Trophoblast cell (in vitro differentiated cells and primary cell): ENCODE data around the gene DAB1.

Experiments
- DNase-seq, 2 donors: peaks; one replicate each; pipeline ENCODE4 v3.0.0-alpha.2; 2016
- H2AFZ ChIP-seq: 2 replicates; pipeline ENCODE4 v1.6.1; 2013; ENCODE audit warnings: low read length, moderate library complexity, mild to moderate bottlenecking; ENCODE audit not compliant: insufficient read depth, poor library complexity
- H2AK5ac ChIP-seq: 2 replicates; pipeline ENCODE4 v1.6.1; 2013; ENCODE audit warnings: mild to moderate bottlenecking, low read length
- H2BK120ac ChIP-seq: 2 replicates; pipeline ENCODE4 v1.6.1; 2013; ENCODE audit warnings: low read length, mild to moderate bottlenecking, moderate library complexity; ENCODE audit not compliant: insufficient read depth, poor library complexity
- H2BK12ac ChIP-seq: 2 replicates; pipeline ENCODE4 v1.6.1; 2013; ENCODE audit warnings: mild to moderate bottlenecking, low read length, moderate library complexity
- H2BK5ac ChIP-seq: 2 replicates; pipeline ENCODE4 v1.6.1; 2013; ENCODE audit warnings: low read length, low read depth, moderate library complexity, mild to moderate bottlenecking; ENCODE audit not compliant: poor library complexity
- H3K14ac ChIP-seq: 2 replicates; pipeline ENCODE4 v1.6.1; 2013; ENCODE audit warnings: mild to moderate bottlenecking, low read length
- H3K18ac ChIP-seq: 2 replicates; pipeline ENCODE4 v1.6.1; 2013; ENCODE audit warnings: mild to moderate bottlenecking, low read length
- H3K23ac ChIP-seq: 2 replicates; pipeline ENCODE4 v1.6.1; 2013; ENCODE audit warnings: low read length
- H3K27ac ChIP-seq: 2 replicates; pipeline ENCODE4 v1.5.1; 2013; ENCODE audit warnings: low read depth, mild to moderate bottlenecking, inconsistent platforms, low read length, moderate library complexity
- H3K27me3 ChIP-seq: 2 replicates; pipeline ENCODE4 v1.6.1; 2013; ENCODE audit warnings: inconsistent platforms, mild to moderate bottlenecking, low read length, moderate library complexity; ENCODE audit not compliant: insufficient read depth
- H3K36me3 ChIP-seq, 2 experiments: 1 replicate in 1 of 2; 2 replicates in 1 of 2; pipeline ENCODE4 v1.6.1; 2013; ENCODE audit warnings: low read length in 2 of 2, mild to moderate bottlenecking in 2 of 2, moderate library complexity in 1 of 2; ENCODE audit not compliant: insufficient read depth in 2 of 2, control insufficient read depth in 1 of 2
- H3K4ac ChIP-seq: 2 replicates; pipeline ENCODE4 v1.6.1; 2013; ENCODE audit warnings: low read depth, mild to moderate bottlenecking, low read length, moderate library complexity
- H3K4me1 ChIP-seq, 2 experiments: 1 replicate in 1 of 2; 2 replicates in 1 of 2; pipeline ENCODE4 v1.6.1; 2013; ENCODE audit warnings: low read length in 2 of 2, mild to moderate bottlenecking in 2 of 2, moderate library complexity in 1 of 2; ENCODE audit not compliant: insufficient read depth in 2 of 2, control insufficient read depth in 1 of 2
- H3K4me2 ChIP-seq: 2 replicates; pipeline ENCODE4 v1.6.1; 2013; ENCODE audit warnings: inconsistent platforms, mild to moderate bottlenecking, low read length, moderate library complexity
- H3K4me3 ChIP-seq: 2 replicates; pipeline ENCODE4 v1.5.1; 2013; ENCODE audit warnings: mild to moderate bottlenecking, low read depth, low read length, inconsistent platforms
- H3K79me1 ChIP-seq: one replicate; pipeline ENCODE4 v1.6.1; 2013; ENCODE audit warnings: low read length
- H3K79me2 ChIP-seq: 2 replicates; pipeline ENCODE4 v1.6.1; 2013; ENCODE audit warnings: low read length, mild to moderate bottlenecking; ENCODE audit not compliant: control insufficient read depth, insufficient read depth, poor library complexity
- H3K9ac ChIP-seq: 2 replicates; pipeline ENCODE4 v1.6.1; 2013; ENCODE audit warnings: mild to moderate bottlenecking, low read length
- H3K9me3 ChIP-seq: 2 replicates; pipeline ENCODE4 v1.6.1; 2013; ENCODE audit warnings: low read depth, mild to moderate bottlenecking, control low read depth, inconsistent platforms, low read length; ENCODE audit not compliant: insufficient read depth
- H4K12ac ChIP-seq: 2 replicates; pipeline ENCODE4 v1.6.1; 2013; ENCODE audit warnings: low read depth, mild to moderate bottlenecking, low read length, moderate library complexity
- H4K8ac ChIP-seq: 2 replicates; pipeline ENCODE4 v1.6.1; 2013; ENCODE audit warnings: low read depth, mild to moderate bottlenecking, low read length, moderate library complexity
- H4K91ac ChIP-seq: one replicate; pipeline ENCODE4 v1.6.1; 2013; ENCODE audit warnings: low read depth, mild to moderate bottlenecking, low read length, moderate library complexity
- WGBS: extraction: QIAGEN DNeasy Blood & Tissue Kit; methylation state at CpG from one replicate; pipeline ENCODE4 v1.1.7; 2013; ENCODE audit warnings: missing lambda C conversion rate; ENCODE audit not compliant: insufficient read length, insufficient coverage; ENCODE audit errors: extremely low coverage; 5-methylcytosine and 5-hydroxymethylcytosine counted together

Gene DAB1

GRCh38 chr1:57102561-57103326, 321.1 kb downstream of the DAB1 start:
- Histone ChIP-seq H3K4me1 (no peaks in the 10 kb centered on the region), H3K9me3 (no peaks in the 10 kb centered on the region), H3K23ac (no peak overlapping the region), H3K4me3 (no peak overlapping the region), H3K79me1 (no peaks in the 10 kb centered on the region), H2AFZ (no peak overlapping the region), H4K8ac (no peak overlapping the region), H3K27ac (no peak overlapping the region), H2BK12ac (no peak overlapping the region), H4K12ac (no peak overlapping the region), H3K79me2 (no peaks in the 10 kb centered on the region), H2BK5ac (no peak overlapping the region), H3K18ac (no peak overlapping the region), H3K27me3 (no peaks in the 10 kb centered on the region), H2AK5ac (no peak overlapping the region), H3K36me3 (no peaks in the 10 kb centered on the region), H4K91ac (no peak overlapping the region), H3K9ac (no peak overlapping the region), H2BK120ac (no peak overlapping the region), H3K4ac (no peak overlapping the region), H3K4me2 (no peak overlapping the region), H3K14ac (no peak overlapping the region)
- no CpG with 5 or more reads among the region's 7 CpGs for WGBS
- no peak for DNase-seq

- no CpG with 5 or more reads among the region's 1 CpG for WGBS
Measured at GRCh38 chr1:57101209-57101608, 322.7 kb downstream of the DAB1 start.

GRCh38 chr1:57094749-57095148, 329.1 kb downstream of the DAB1 start:
- no peak overlapping the region for H4K91ac ChIP-seq
- no peaks in the 10 kb centered on the region for H3K4me1 ChIP-seq
- no peak for DNase-seq
- no peak overlapping the region for H2BK12ac ChIP-seq
- no peaks in the 10 kb centered on the region for H3K9me3 ChIP-seq
- H3K4me2 ChIP-seq: no peak overlapping the region
- H3K18ac ChIP-seq: no peak overlapping the region
- no peak overlapping the region for H4K12ac ChIP-seq
- no peaks in the 10 kb centered on the region for H3K27me3 ChIP-seq
- no CpG with 5 or more reads among the region's 2 CpGs for WGBS
- no peak overlapping the region for H3K14ac ChIP-seq
- H2AK5ac ChIP-seq: no peak overlapping the region
- no peaks in the 10 kb centered on the region for H3K79me2 ChIP-seq
- no peak overlapping the region for H3K4me3 ChIP-seq
- H3K9ac ChIP-seq: no peak overlapping the region
- H2AFZ ChIP-seq: no peak overlapping the region
- no peak overlapping the region for H3K27ac ChIP-seq
- no peak overlapping the region for H2BK120ac ChIP-seq
- H3K23ac ChIP-seq: no peak overlapping the region
- H4K8ac ChIP-seq: no peak overlapping the region
- H3K79me1 ChIP-seq: no peaks in the 10 kb centered on the region
- H3K36me3 ChIP-seq: no peaks in the 10 kb centered on the region
- no peak overlapping the region for H2BK5ac ChIP-seq
- no peak overlapping the region for H3K4ac ChIP-seq

More at GRCh38 chr1:57101209-57101608, 322.7 kb downstream of the DAB1 start:
- no peak overlapping the region for H2AK5ac ChIP-seq
- H2BK5ac ChIP-seq: no peak overlapping the region
- H3K27me3 ChIP-seq: no peaks in the 10 kb centered on the region
- DNase-seq: no peak
- H3K9me3 ChIP-seq: no peaks in the 10 kb centered on the region
- H3K9ac ChIP-seq: no peak overlapping the region
- H3K14ac ChIP-seq: no peak overlapping the region
- H3K18ac ChIP-seq: no peak overlapping the region
- H2BK120ac ChIP-seq: no peak overlapping the region
- no peaks in the 10 kb centered on the region for H3K4me1 ChIP-seq
- H3K27ac ChIP-seq: no peak overlapping the region
- no peak overlapping the region for H3K4me2 ChIP-seq
- no peaks in the 10 kb centered on the region for H3K79me1 ChIP-seq
- H2AFZ ChIP-seq: no peak overlapping the region
- no peaks in the 10 kb centered on the region for H3K36me3 ChIP-seq
- no peak overlapping the region for H3K23ac ChIP-seq
- no peak overlapping the region for H4K12ac ChIP-seq
- H4K8ac ChIP-seq: no peak overlapping the region
- no peak overlapping the region for H4K91ac ChIP-seq
- no peak overlapping the region for H3K4me3 ChIP-seq
- no peak overlapping the region for H2BK12ac ChIP-seq
- no peaks in the 10 kb centered on the region for H3K79me2 ChIP-seq
- H3K4ac ChIP-seq: no peak overlapping the region

GRCh38 chr1:57093122-57093521, 330.7 kb downstream of the DAB1 start:
- Histone ChIP-seq H3K9ac (no peak overlapping the region), H3K4ac (no peak overlapping the region), H3K14ac (no peak overlapping the region), H2AK5ac (no peak overlapping the region), H3K79me1 (no peaks in the 10 kb centered on the region), H3K36me3 (no peaks in the 10 kb centered on the region), H3K27me3 (no peaks in the 10 kb centered on the region), H3K79me2 (no peaks in the 10 kb centered on the region), H4K8ac (no peak overlapping the region), H2BK120ac (no peak overlapping the region), H3K18ac (no peak overlapping the region), H2BK12ac (no peak overlapping the region), H2BK5ac (no peak overlapping the region), H3K4me1 (no peaks in the 10 kb centered on the region), H3K4me2 (no peak overlapping the region), H3K23ac (no peak overlapping the region), H3K9me3 (no peaks in the 10 kb centered on the region), H4K12ac (no peak overlapping the region), H3K4me3 (no peak overlapping the region), H3K27ac (no peak overlapping the region), H4K91ac (no peak overlapping the region), H2AFZ (no peak overlapping the region)
- WGBS: no CpG with 5 or more reads among the region's 3 CpGs
- DNase-seq: no peak
